ENCODE measurements around the gene NANOS1. TPM values are rescaled to one million over a fixed set of nuclear protein-coding genes. Genes with fewer than 3 reads are reported as not detected.
"Not testable (repeated sequence)": the region's sequence is repeated elsewhere in the genome, so short reads cannot be mapped to it uniquely, and the experiment has no call there.

NANOS1 gene
- total RNA-seq, 1 donor from 2014 or later: 0.13 TPM

DNA sequence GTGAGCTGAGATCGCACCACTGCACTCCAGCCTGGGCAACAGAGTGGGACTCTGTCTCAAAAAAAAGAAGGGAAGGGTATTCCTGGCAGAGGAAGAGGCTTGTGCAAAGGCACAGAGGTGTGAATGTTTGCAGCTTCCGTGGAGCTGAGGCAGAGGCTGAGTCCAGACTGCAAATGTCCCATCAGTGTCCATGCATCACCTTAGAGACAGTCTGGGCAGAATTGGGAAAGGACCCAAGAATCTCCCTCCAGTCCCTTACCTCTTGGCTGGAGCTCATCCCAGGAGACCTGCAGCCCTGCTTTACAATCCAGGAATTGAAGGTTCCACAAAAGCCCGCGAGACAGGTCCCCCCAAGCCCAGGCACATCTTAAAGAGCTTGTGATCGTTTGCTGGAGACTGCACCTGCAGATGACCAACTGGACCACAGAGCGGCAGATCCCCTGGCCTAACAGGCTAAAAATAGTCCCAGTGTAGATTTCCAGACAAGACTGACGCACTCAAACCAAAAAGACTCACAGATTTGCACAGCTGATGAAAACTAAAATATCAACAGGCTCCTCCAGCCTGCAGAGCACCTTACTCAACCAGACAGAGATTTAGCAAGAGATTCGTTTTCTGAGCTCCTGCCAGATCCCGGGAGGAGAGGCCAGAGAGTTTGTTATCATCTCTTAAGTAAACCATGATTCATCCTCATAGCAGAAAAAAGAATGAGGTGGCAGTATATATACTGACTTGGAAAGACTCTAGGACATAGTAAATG lies 22.9 kb upstream of the NANOS1 start:
- DNase-seq (ENCODE audit: low read depth, low spot score): no peak

DNA sequence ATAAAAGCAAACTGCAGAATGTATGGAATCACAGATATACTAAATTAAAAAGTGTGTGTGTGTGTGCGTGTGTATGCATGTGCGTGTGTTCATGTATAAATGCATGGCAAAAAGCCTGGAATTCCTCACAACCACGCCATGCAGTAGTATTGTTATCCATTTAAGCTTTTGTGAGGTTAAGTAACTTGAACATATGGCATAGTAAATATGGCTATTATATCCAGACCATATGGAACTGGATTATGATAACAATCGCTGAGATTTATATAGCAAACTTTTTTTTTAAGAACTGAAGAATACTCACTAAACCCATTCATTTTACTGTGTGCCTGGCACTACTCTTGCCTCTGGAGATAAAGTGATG lies 22.3 kb upstream of the NANOS1 start:
- DNase-seq (ENCODE audit: low read depth, low spot score): no peak

DNA sequence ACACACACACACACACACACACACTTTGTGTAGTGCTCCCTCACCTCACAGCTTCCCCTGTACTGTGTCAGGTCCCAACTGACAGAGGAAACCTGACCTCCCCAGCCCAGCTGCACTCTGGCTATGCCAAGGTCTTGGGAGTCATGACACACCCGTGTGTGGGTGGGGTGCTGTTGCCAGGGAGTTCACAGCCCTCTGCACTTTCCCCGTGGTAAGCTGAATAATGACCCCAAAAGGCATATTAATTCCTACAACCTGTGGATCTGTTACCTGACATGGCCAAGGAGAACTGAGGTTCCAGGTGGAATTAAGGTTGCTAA lies 8.9 kb upstream of the NANOS1 start:
- DNase-seq (ENCODE audit: low read depth, low spot score): no peak

GRCh38 chr10:119022846-119023552 lies 6.5 kb upstream of the NANOS1 start:
- DNase-seq (ENCODE audit: low read depth, low spot score): no peak

GRCh38 chr10:119023553-119023868 lies 6.0 kb upstream of the NANOS1 start:
- no peak for DNase-seq (ENCODE audit: low read depth, low spot score)

DNA sequence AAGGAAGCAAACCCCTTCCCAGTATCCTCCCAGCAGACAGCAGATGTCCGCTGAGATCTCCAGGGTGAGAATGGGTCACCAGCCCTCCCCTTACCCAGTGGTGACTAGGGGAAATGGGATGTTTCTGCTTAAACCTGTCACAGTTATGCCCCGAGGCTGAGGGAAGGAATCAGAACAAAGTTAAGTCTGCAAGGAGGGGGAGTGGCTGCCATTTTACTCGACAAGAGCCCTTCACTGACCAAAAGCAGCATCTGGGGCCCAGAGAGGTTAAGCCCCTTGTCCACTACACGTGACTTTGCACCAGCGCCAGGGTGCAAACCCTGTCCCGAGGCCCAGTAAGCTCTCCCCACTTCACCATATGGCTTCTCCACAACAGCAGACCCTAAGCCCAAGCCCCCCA lies 4.6 kb upstream of the NANOS1 start:
- DNase-seq (ENCODE audit: low read depth, low spot score): no peak

DNA sequence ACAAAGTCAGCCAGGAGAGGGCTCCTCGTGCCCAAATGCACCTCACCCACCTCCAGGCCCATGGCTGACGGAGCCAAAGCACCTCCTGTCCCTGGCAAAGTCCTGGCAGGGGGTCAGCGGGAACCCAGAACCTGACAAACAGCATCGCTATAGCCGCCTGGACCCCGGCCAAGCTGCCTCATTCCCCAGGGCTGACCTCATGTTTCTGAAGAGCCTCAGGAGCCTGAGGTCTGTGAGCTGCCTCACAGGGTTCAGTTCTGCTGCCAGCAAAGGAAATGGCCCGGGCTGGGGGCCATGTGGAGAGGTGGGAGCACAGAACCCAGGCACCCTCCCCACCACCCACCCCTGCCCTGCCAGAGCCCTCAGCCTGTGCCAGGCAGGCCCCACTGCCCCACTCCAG lies 4.2 kb upstream of the NANOS1 start:
- DNase-seq (ENCODE audit: low read depth, low spot score): no peak

DNA sequence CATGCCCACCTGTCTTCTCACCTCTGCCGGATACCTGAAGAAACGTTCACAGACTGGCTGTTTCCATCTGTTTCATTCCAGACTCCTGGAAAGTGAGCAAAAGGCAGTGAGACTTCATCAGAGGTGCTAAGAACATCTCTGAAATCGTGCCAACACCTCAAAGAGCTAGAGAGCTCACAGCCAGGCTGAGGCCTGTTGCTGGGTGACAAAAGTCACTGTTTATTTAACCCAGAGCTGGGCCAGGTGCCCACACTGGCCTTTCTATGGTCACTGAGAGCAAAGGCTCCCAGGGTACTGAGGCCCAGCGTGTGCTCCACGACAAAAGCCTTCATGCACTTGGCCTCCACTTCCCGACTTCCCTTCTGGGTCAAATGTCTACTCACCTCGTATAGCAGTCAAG lies 3.7 kb upstream of the NANOS1 start:
- DNase-seq (ENCODE audit: low read depth, low spot score): no peak

GRCh38 chr10:119026301-119027110 lies 3.0 kb upstream of the NANOS1 start:
- no peak for DNase-seq (ENCODE audit: low read depth, low spot score)

- DNase-seq (ENCODE audit: low read depth, low spot score): not testable (repeated sequence)
Observed at GRCh38 chr10:119028445-119028899, 1.0 kb upstream of the NANOS1 start.

DNA sequence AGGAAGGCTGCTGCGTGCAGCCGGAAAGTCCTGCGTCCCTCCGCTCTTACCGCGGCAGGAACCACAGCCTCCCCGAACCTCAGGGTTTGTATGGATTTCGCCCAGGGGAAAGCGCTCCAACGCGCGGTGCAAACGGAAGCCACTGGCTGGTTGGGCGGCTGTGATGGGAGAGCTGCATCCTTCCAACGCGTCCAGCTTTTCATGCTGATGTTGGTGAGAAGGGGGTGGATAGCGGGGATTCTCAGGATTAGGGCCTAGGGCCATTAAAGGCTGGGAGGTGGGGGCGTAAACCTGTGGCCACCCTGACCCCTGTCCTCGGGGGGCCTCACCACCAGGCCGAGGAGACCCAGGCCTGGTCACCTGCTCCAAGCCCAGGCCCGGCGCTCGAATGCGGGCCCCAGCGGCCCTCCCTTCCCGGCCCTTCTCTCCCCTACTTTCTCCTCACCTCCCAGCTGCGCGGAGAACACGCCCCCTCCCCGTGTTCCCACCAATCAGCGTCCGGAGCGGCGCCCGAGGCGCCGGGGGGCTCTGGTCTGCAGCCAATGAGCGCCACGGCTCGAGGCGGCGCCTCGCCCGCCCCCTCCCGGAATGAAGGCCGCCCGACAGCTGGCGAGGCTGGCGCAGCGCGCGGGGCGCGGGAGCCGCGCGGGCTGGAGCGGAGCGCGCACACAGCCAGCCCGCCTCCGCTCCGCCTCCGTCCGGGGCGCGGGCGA lies 458 bp upstream of the NANOS1 start:
- DNase-seq (ENCODE audit: low read depth, low spot score): peak; percentile 60

GRCh38 chr10:119030421-119031250 lies 1.1 kb downstream of the NANOS1 start:
- no peak for DNase-seq (ENCODE audit: low read depth, low spot score)

- DNase-seq (ENCODE audit: low read depth, low spot score): no peak
Observed at GRCh38 chr10:119031496-119032059, 2.1 kb downstream of the NANOS1 start.

DNA sequence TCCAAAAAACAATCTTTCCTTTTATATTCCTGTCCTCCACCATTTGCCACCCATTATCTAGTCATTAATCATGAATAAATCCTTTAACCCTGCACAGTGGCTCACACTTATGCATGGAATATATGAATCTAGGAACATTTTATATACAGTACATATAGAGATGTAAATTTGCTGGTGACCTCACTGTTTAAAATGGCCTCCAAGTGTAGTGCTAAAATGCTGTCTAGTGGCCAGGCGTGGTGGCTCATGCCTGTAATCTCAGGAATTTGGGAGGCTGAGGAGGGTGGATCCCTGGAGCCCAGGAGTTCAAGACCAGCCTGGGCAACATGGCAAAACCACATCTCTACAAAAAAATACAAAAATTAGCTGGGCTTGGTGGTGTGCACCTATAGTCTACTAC lies 9.6 kb downstream of the NANOS1 start:
- DNase-seq (ENCODE audit: low read depth, low spot score): no peak

DNA sequence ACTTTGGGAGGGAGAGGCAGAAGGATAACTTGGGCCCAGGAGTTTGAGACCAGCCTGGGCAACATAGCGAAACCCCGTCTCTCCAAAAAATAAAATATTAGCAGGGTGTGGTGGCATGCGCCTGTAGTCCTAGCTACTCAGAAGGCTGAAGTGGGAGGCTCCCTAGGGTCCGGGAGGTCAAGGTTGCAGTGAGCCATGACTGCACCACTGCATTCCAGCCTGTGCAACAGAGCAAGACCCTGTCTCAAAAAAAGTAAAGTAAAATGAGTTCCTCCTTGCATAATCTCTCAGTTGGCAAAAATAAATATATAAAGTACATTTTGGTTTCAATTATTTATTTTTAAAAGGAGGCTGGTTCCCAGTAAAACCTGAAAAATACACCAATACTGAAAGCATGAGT lies 11.8 kb downstream of the NANOS1 start:
- no peak for DNase-seq (ENCODE audit: low read depth, low spot score)

GRCh38 chr10:119042169-119042568 lies 12.7 kb downstream of the NANOS1 start:
- DNase-seq (ENCODE audit: low read depth, low spot score): no peak

GRCh38 chr10:119045561-119045960 lies 16.0 kb downstream of the NANOS1 start:
- no peak for DNase-seq (ENCODE audit: low read depth, low spot score)

DNA sequence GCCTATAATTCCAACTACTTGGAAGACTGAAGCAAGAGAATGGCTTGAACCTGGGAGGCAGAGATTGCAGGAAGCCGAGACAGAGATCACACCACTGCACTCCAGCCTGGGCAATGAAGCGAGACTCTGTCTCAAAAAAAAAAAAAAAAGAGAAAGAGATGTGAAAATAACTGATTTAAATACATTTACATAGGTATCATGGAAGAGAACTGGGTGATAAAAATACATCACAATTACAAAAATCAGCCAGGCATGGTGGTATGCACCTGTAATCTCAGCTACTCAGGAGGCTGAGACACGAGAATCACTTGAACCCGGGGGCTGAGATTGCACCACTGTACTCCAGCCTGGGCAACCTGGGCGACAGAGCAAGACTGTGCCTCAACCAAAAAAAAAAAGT lies 19.8 kb downstream of the NANOS1 start:
- DNase-seq (ENCODE audit: low read depth, low spot score): no peak

DNA sequence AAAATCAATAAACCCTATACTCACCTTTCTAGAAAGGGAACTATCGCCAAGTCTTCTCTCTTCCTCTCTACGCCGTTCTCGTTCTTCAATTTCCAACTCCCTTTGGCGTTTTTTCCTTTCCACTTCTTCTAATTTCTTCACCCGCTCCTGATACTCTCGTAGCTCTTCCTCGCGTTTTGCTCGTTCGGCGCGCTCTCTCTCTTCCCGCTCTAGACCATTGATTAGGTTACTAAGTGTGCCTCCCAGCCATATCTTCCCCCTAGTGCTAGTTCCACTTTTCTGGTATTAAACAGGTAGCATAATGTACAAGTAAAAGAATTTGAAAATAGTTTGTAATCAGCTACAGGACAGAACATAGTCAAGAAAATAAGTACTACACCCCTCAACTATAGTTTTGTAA lies 20.3 kb downstream of the NANOS1 start:
- no peak for DNase-seq (ENCODE audit: low read depth, low spot score)

GRCh38 chr10:119051775-119052174 lies 22.3 kb downstream of the NANOS1 start:
- DNase-seq (ENCODE audit: low read depth, low spot score): no peak

GRCh38 chr10:119055472-119055871 lies 26.0 kb downstream of the NANOS1 start:
- no peak for DNase-seq (ENCODE audit: low read depth, low spot score)
